ENCODE data around the gene SSBP3.

DNA sequence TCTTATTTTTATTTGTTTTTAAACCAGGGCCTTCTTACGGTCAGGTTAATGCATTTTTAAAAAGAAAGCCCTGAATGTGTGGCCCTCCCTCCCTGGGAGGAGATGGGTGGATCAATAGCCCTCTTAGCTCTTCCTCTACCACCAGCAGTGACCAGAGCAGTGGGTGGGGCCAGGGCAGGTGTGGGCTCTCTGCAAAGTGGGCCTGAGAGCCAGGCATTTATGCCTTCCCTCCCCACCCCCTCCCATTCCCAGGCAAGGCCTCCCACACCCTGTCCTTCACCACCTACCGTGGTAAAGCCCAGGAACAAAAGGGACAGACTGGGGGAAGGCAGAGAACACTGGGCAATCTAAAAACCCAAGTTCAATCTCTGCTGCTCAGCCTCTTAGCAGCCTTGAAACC lies 63.9 kb downstream of the SSBP3 start:
- no peak for TF ChIP-seq SP1 (IDR thresholded peaks at IDR 0.05)
- TF ChIP-seq, protein P1, sequence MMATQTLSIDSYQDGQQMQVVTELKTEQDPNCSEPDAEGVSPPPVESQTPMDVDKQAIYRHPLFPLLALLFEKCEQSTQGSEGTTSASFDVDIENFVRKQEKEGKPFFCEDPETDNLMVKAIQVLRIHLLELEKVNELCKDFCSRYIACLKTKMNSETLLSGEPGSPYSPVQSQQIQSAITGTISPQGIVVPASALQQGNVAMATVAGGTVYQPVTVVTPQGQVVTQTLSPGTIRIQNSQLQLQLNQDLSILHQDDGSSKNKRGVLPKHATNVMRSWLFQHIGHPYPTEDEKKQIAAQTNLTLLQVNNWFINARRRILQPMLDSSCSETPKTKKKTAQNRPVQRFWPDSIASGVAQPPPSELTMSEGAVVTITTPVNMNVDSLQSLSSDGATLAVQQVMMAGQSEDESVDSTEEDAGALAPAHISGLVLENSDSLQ (IDR thresholded peaks at IDR 0.05): no peak
- no peak for TF ChIP-seq CTBP1 (IDR thresholded peaks at IDR 0.05; ENCODE audit: borderline replicate concordance)
- TF ChIP-seq BHLHE40 (IDR thresholded peaks at IDR 0.05; ENCODE audit: borderline replicate concordance): no peak
- TF ChIP-seq FOXK2 (IDR thresholded peaks at IDR 0.05): no peak
- TF ChIP-seq ZNF384 (IDR thresholded peaks at IDR 0.05): no peak
- TF ChIP-seq FOXA1 (IDR thresholded peaks at IDR 0.05): no peak
- no peak for TF ChIP-seq TARDBP (IDR thresholded peaks at IDR 0.05)

All from HEK293T (cell line).